HG03558 (cell line): ENCODE results near the gene PTAFR.

ENCODE experiments used
- ATAC-seq: cut with Tn5 transposase; IDR thresholded peaks from one replicate; pipeline ENCODE4 v1.9.1; 2021; ENCODE audit warnings: moderate number of reproducible peaks; ENCODE audit not compliant: unreplicated experiment; ENCODE audit errors: extremely low read depth

Gene PTAFR

DNA sequence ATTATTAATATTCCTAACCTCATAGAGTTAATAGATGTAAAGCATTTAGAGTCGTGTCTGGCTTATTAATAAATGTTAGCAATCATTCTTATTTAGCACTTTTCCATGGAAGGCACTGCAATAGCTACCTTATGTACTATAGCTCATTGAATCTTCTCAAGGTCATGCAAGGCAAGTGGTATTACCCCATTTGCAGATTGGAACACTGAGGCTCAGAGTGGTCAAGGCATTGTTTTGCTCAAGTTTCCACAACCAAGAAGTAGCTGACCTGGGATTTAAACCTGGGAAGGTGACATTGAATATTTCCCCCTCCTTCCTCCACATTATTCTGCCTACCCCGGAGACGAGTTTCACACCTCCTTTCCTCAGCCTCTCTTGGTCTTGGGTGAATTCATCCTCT, 50.3 kb downstream of the PTAFR start:
- ATAC-seq: no peak

GRCh38 chr1:28123461-28123961, 53.0 kb downstream of the PTAFR start:
- no peak for ATAC-seq

DNA sequence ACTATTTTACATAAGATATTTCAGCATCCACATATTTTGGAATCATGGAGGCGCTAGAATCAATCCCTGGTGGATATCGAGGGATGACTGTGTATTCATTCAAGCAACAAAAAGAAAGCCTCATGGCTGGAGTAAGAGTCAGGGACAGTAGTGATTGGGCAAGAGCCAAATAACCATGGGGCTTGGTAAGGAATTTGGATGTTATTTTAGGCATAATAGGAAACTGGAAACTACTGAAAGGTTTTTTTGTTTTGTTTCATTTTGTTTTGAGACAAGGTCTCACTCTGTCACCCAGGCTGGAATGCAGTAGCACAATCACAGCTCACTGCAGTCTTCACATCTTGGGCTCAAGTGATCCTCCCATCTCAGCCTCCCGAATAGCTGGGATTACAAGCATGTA, 54.3 kb downstream of the PTAFR start:
- no peak for ATAC-seq

DNA sequence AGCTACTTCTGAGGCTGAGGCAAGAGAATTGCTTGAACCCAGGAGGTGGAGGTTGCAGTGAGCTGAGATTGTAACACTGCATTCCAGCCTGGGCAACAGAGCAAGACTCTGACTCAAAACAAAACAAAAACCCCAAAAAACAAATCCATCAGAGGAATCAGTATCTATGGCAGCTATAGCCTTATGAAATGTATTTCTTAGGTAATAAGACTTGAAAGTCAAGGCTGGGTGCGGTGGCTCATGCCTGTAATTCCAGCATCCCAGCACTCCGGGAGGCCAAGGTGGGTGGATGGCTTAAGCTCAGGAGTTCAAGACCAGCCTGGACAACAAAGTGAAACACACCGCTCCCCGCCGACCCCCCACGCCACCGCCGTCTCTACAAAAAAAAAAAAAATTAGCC, 56.9 kb downstream of the PTAFR start:
- no peak for ATAC-seq

- ATAC-seq: no peak
Observed at GRCh38 chr1:28118640-28119307, 57.7 kb downstream of the PTAFR start.

DNA sequence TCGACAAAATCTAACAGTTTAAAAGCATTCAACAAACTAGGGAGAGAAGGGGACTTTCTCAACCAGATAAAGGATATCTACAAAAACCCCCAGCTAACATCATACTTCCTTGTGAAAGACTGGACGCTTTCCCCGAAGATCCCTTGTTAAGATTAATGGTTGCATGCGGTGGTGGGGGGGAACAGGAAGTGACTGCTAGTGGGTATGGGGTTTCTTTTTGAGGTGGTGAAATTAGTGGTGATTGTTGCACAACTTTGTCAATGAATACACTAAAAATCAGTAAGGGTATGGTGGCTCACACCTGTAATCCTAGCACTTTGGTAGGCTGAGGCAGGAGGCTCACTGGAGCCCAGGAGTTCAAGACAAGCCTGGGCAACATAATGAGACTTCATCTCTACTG, 61.2 kb downstream of the PTAFR start:
- no peak for ATAC-seq

GRCh38 chr1:28114844-28115243, 61.6 kb downstream of the PTAFR start:
- no peak for ATAC-seq

DNA sequence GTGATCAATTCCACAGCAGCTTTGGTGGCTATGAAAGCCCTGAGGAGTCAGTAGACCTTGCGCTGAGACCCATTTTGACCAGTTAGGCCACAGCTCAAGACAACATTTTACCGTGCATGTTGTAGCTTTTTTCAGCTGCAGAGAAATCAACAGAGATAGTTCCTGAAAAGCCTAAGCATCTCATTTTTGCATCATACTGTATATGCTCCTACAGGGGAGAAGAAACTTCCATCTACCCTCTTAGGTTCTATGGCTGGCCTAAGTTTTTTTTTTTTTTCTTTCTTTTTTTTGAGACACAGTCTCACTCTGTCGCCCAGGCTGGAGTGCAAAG, 63.3 kb downstream of the PTAFR start:
- no peak for ATAC-seq

- no peak for ATAC-seq
Observed at GRCh38 chr1:28112388-28113241, 63.9 kb downstream of the PTAFR start.

- ATAC-seq: no peak
Observed at GRCh38 chr1:28111157-28111556, 65.3 kb downstream of the PTAFR start.

DNA sequence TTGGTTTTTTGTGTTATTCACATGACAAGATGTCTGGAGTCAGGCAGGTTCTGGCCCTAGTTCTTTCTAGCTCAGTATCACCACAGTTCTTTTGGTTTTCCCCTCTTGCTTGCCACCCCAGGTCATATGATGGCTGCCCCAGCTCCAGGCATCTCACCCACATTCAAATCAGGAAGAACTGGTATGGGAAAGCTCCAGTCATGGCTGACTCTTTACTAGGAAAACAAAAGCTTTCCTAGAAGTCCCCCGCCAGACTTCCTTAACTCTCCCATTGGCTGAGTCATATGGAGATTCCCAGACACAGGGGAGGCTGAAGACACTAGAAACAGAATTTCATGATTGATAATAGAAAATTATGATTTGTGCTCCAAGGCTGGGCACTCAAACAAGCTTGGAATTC, 65.9 kb downstream of the PTAFR start:
- no peak for ATAC-seq

DNA sequence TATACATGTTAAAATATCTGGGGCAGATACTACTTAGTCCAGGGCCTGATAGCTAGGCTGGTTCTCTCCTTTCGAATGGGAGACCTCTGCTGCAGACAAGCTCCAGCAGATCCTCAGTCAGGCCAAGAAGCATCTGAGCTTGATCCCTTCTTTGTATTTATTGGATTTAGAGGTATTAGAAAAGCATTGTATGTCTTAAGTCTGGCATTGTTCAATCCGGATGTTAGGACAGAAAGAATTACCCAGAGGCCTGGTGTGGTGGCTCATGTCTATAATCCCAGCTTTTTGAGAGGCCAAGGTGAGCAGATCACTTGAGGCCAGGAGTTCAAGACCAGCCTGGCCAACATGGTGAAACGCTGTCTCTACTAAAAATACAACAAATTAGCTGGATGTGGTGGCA, 66.9 kb downstream of the PTAFR start:
- no peak for ATAC-seq

- no peak for ATAC-seq
Observed at GRCh38 chr1:28108001-28108400, 68.5 kb downstream of the PTAFR start.

DNA sequence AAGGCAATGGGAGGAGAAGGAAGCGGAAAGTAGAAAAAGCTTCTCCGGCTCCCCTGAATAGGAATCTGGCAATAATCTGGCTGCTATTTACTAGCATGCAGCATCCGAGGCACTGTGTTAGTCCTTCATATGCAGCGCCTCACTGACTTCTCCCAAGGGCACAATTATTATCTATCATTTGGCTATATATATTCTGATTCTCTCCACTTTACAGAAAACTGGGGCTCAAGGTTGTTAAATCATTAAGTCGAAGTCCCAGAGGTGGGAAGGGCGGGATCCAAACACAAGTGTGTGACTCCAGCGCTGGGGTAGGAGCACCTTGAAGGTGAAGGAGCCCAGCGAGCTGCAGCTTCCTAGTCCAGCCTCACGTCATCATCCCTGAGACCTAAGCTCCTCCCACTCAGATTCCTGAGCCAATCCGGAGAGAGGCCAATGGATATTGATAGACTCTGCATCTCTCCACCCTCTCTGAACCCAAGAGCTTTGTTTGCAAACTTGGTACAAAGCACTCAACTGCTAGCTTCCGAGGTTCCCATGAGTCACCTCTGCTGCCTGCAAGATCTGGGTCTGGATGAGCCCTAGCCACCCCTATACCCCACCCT, 71.5 kb downstream of the PTAFR start:
- ATAC-seq: no peak

GRCh38 chr1:28102189-28102588, 74.3 kb downstream of the PTAFR start:
- no peak for ATAC-seq

DNA sequence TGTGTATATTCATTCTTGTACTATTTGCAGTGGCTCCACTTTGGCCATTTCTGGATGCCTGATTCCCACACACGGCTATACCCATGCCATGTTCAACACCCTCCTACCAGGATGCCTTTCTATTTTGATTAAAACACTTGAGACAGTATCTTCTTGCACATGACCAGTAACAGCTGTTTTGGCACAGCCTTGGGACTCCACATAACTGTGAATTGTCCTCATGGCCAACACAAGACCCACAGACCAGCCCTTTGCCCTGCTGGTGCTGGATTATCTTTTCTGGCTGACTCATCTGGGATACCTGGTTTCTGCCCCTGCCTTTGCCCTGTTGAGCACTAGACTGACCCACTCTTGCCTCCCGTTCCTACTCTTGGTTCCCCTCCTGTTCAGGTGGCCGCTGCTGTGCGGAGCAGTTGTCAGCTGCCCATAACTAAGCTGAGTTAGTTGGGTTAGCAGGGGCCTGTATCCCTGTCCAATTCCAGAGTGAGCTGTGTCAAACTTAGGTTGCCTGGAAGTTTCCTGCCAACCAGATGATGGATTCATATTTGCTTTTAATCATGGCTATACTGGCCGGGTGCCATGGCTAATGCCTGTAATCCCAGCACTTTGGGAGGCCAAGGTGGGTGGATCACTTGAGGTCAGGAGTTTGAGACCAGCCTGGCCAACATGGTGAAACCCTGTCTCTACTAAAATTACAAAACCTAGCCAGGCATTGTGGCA, 77.3 kb downstream of the PTAFR start:
- ATAC-seq: no peak
